ENCODE data around the gene NFAM1. TPM values are rescaled to one million over a fixed set of nuclear protein-coding genes. Genes with fewer than 3 reads are reported as not detected.

The NFAM1 gene
- total and polyA plus RNA-seq, 2 of the 4 experiments (the other 2 are of a cell fraction): not detected

DNA sequence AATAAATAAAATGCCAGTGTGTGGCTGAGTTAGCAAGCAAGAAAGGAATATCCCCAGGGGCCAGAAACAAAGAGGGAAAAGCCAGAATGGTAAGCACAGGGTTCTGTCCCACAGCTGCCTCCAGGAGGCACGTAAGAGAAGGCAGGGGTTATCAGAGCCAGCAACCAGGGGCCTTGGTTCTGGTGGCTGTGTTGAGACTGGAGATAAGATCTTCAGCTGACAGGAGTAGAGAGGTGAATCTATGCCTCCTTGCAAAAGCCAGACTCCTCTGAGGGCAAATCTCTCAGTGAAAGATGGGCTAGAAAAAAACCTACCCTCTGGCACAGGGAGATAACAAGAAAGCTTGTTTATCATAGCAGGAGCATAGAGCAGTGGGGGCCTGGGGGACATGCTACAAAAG lies 29.8 kb upstream of the NFAM1 start:
- POLR2A ChIA-PET (ENCODE audit: unreplicated experiment): no interaction called here
- WGBS, 2 experiments (ENCODE audit: extremely low coverage in 2 of 2, insufficient read length in 1 of 2): no CpG with 5 or more reads among the region's 1 CpG
- CTCF ChIA-PET: interaction anchor here (1.3 kb wide), 1 partner anchor 12 kb away, joined by 3 read pairs; no protein-coding TSS in a partner anchor

More for the DNA sequence above, 29.8 kb upstream of the NFAM1 start:
- Histone ChIP-seq H3K79me1 (ENCODE audit: low read depth in 1 of 2, low read length in 2 of 2) (no peaks in the 10 kb centered on the region), H2AK5ac (ENCODE audit: low read depth, low read length) (no peak overlapping the region), H3K4ac (ENCODE audit: low read depth, low read length) (no peak overlapping the region), H3K56ac (ENCODE audit: extremely low read depth, insufficient read depth, low read length) (no peak overlapping the region), H2AK9ac (replicated peaks; ENCODE audit: low read depth, low read length, poor library complexity) (no peak overlapping the region), H4K20me1 (ENCODE audit: insufficient read depth, low read length) (no peaks in the 10 kb centered on the region), H4K8ac (ENCODE audit: low read depth in 2 of 2, low read length in 2 of 2) (no peak overlapping the region), H3K36me3 (ENCODE audit: control insufficient read depth, insufficient read depth, low read length) (no peaks in the 10 kb centered on the region), H3K27ac (ENCODE audit: insufficient read depth, low read length) (no peak overlapping the region), H4K5ac (ENCODE audit: low read depth, low read length) (no peak overlapping the region), H3K9ac (ENCODE audit: low read depth, low read length) (no peak overlapping the region), H3K9me3 (ENCODE audit: control insufficient read depth, insufficient read depth, low read length) (no peaks in the 10 kb centered on the region), H3K4me3 (ENCODE audit: insufficient read depth, low read depth, low read length) (no peak overlapping the region), H3K4me1 (ENCODE audit: control insufficient read depth, insufficient read depth, low read length) (no peaks in the 10 kb centered on the region; the same call in 1 of the 2 replicates), H2BK120ac (ENCODE audit: low read depth, low read length) (no peak overlapping the region), H3K4me2 (ENCODE audit: low read depth, low read length) (no peak overlapping the region), H3K9me1 (ENCODE audit: insufficient read depth, low read length) (no peaks in the 10 kb centered on the region), H3K18ac (ENCODE audit: low read depth, low read length) (no peak overlapping the region), H3K14ac (replicated peaks; ENCODE audit: low read depth, low read length) (no peak overlapping the region), H3K23ac (ENCODE audit: low read depth, low read length) (no peak overlapping the region), H3K27me3 (ENCODE audit: control insufficient read depth, insufficient read depth, low read length) (peaks cover 44% of the 10 kb centered on the region), H2AFZ (replicated peaks; ENCODE audit: low read length, poor library complexity) (no peak overlapping the region), H2BK15ac (ENCODE audit: low read depth, low read length) (no peak overlapping the region), H2BK5ac (ENCODE audit: low read depth, low read length, poor library complexity, severe bottlenecking) (no peak overlapping the region), H4K91ac (ENCODE audit: insufficient read depth, low read depth, low read length) (no peak overlapping the region), H2BK20ac (ENCODE audit: low read depth, low read length) (no peak overlapping the region)
- TF ChIP-seq CEBPB (IDR thresholded peaks at IDR 0.05; ENCODE audit: low read depth, low read length) (no peak), MAFK (IDR thresholded peaks at IDR 0.05; ENCODE audit: low read depth, low read length) (no peak), FOS (IDR thresholded peaks at IDR 0.05; ENCODE audit: low read depth, low read length) (no peak), RFX5 (IDR thresholded peaks at IDR 0.05; ENCODE audit: low read depth, low read length) (no peak), MXI1 (IDR thresholded peaks at IDR 0.05; ENCODE audit: borderline replicate concordance, low read depth, low read length) (no peak), RAD21 (IDR thresholded peaks at IDR 0.05; ENCODE audit: low read length) (no peak), BHLHE40 (IDR thresholded peaks at IDR 0.05; ENCODE audit: low read depth, low read length) (no peak), POLR2A (IDR thresholded peaks at IDR 0.05; ENCODE audit: low read depth, low read length) (no peak), MAZ (IDR thresholded peaks at IDR 0.05; ENCODE audit: borderline replicate concordance, low read depth, low read length) (no peak), NFE2L2 (IDR thresholded peaks at IDR 0.05; ENCODE audit: low read depth, low read length) (no peak), SMC3 (IDR thresholded peaks at IDR 0.05; ENCODE audit: low read depth, low read length) (no peak), CHD1 (IDR thresholded peaks at IDR 0.05; ENCODE audit: low read depth, low read length) (no peak)
- TF ChIP-seq, protein P1, sequence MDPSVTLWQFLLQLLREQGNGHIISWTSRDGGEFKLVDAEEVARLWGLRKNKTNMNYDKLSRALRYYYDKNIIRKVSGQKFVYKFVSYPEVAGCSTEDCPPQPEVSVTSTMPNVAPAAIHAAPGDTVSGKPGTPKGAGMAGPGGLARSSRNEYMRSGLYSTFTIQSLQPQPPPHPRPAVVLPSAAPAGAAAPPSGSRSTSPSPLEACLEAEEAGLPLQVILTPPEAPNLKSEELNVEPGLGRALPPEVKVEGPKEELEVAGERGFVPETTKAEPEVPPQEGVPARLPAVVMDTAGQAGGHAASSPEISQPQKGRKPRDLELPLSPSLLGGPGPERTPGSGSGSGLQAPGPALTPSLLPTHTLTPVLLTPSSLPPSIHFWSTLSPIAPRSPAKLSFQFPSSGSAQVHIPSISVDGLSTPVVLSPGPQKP (IDR thresholded peaks at IDR 0.05; ENCODE audit: borderline replicate concordance, low read depth, low read length): no peak
- TF ChIP-seq, protein P2, sequence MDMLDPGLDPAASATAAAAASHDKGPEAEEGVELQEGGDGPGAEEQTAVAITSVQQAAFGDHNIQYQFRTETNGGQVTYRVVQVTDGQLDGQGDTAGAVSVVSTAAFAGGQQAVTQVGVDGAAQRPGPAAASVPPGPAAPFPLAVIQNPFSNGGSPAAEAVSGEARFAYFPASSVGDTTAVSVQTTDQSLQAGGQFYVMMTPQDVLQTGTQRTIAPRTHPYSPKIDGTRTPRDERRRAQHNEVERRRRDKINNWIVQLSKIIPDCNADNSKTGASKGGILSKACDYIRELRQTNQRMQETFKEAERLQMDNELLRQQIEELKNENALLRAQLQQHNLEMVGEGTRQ (IDR thresholded peaks at IDR 0.05; ENCODE audit: low read depth, low read length): no peak
- TF ChIP-seq, protein P3, sequence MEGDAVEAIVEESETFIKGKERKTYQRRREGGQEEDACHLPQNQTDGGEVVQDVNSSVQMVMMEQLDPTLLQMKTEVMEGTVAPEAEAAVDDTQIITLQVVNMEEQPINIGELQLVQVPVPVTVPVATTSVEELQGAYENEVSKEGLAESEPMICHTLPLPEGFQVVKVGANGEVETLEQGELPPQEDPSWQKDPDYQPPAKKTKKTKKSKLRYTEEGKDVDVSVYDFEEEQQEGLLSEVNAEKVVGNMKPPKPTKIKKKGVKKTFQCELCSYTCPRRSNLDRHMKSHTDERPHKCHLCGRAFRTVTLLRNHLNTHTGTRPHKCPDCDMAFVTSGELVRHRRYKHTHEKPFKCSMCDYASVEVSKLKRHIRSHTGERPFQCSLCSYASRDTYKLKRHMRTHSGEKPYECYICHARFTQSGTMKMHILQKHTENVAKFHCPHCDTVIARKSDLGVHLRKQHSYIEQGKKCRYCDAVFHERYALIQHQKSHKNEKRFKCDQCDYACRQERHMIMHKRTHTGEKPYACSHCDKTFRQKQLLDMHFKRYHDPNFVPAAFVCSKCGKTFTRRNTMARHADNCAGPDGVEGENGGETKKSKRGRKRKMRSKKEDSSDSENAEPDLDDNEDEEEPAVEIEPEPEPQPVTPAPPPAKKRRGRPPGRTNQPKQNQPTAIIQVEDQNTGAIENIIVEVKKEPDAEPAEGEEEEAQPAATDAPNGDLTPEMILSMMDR (conservative IDR thresholded peaks at IDR 0.05; ENCODE audit: low read depth, low read length): no peak
- BruUV-seq (replicated peaks): no TSS peak
- dilution Hi-C loops (cut with HindIII; ENCODE audit: low sequenced_read_pairs, unreplicated experiment) (no loop called here), in situ Hi-C loops (cut with MboI; ENCODE audit: low sequenced_read_pairs) (no loop called here), intact Hi-C loops (cut with micrococcal nuclease) (no loop called here)
- no peak for ATAC-seq (ENCODE audit: low read depth)
- no peak for DNase-seq

Data from IMR-90 (cell line).